Measurements from ENCODE around the gene PLOD2.

GRCh38 chr3:146131616-146132410 lies 29.2 kb downstream of the PLOD2 start:
- TF ChIP-seq CTCF (IDR thresholded peaks at IDR 0.05) (no peak), EZH2 (IDR thresholded peaks at IDR 0.05; ENCODE audit: borderline replicate concordance, insufficient read depth, low read depth, low read length, poor library complexity, severe bottlenecking) (no peak)
